GM19397 (cell line): ENCODE results near the gene APRT.

Source experiments
- ATAC-seq: cut with Tn5 transposase; IDR thresholded peaks from one replicate; pipeline ENCODE4 v1.9.1; 2021; ENCODE audit warnings: mild to moderate bottlenecking, moderate library complexity; ENCODE audit not compliant: unreplicated experiment

The APRT gene, protein sequence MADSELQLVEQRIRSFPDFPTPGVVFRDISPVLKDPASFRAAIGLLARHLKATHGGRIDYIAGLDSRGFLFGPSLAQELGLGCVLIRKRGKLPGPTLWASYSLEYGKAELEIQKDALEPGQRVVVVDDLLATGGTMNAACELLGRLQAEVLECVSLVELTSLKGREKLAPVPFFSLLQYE

DNA sequence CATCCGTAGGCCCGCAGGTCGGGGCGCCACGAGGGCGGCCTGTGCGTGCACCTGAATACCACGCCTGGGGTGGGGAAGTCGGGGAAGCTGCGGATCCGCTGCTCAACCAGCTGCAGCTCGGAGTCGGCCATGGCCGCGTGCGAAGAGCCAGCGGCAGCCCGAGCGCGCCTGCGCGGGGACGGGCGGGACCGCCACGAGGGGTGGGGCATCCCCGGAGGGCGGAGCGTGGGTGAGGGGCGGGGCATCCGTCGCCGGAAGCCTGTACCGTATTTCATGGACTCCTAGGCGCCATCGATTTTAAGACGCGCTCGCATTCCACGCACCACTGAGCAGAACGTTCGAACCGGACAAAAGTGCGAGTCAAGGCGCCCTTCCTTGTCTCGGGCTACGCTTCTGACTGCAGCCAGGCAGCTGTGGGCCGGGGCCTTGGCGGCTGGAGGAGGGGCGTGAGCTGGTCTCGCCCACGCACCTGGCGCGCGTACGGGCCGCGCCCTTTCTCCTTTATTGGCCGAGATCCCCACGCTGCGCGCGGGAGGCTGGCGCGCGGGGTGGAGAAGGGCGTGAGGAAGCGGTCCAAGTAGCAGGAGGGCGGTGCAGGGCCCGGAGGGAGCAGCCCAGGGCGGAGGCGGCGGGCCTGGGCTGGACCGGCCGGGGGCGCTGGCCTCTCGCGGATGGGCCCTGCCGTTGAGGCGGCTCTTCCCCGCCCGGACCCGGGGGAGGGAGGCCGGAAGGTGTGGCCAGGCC is at the start of gene APRT:
TSS of gene APRT (minus strand) at position 160 of the 744 bp plus-strand sequence. CDS start at position 131, 29 bp downstream.
- peak; percentile 75 for ATAC-seq

DNA sequence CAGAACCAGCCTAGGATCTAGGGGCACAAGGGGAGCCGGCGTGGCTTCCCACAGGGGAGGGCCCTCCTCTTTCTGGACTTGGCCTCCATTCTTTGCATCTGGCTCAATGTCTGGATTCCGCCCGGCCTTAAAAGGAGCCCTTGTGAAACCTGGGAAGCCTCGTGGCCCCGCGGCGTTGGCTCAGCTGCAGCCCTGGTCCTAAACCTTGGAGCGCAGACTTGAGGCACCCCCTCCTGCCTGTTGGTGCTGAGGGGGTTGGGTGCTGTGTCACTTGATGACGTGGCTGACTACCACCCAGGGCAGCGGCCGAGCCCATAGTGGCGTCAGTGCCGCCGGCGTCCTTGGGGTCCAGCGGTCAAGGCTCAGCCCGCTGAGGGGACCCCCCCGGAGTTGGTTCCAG is 49.6 kb upstream of the APRT start:
- no peak for ATAC-seq

DNA sequence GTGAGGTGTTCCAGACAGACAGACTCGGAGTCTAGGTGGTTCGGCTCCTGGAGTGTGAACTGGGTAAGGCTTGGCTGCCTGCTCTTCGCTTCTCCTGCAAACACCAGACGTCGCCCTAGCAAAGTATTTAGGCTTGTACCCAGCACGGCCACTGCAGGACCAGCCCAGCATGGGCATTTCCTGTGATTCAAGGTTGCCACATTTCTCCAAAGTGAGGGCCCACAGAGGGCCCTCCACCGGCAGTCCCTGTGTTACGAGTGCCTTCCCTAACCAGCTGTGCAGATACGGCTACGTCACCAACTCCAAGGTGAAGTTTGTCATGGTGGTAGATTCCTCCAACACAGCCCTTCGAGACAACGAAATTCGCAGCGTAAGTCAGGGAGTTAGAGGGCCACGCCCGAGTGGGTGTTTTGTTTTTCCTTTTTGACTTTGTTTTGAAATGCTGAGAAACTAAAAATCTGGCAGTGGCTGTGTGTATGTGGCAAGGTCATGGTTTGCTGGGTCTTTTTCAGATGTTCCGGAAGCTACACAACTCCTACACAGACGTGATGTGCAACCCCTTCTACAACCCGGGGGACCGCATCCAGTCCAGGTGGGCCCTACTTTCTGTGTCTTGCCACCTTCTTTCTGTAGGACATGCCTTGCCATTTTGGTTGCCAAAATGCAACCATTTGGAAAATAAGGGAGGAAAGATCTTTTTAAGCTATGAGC is 47.8 kb upstream of the APRT start:
- no peak for ATAC-seq

DNA sequence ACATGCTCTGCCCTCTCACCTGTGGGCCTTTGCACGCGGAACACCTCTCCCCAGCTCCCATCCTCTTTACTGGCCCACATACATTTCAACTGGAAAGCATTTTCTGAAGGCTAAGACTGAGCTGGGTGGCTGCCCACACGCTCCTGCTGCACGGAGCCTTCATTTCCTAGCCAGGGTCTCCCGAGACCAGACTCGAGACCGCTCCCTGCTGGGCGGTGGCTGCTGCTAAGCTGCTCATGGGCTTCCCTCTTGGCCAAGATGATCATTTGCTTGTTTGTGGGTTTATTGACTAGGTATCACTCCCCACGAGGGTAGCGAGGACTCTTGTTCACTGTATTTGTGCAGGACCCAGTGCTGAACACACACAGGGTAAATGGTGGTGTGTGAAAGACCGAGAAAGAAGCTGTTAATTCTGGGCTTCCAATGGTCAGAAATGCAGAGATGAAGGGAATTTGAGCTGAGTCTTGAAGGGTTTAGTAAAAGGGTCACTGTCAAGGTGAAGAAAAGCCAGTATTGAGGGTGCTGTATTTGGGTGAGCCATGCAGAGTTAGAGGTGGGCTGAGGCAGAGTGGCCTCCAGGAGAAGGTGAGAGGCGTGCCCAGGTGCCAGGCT is 46.1 kb upstream of the APRT start:
- ATAC-seq: peak; percentile 40

DNA sequence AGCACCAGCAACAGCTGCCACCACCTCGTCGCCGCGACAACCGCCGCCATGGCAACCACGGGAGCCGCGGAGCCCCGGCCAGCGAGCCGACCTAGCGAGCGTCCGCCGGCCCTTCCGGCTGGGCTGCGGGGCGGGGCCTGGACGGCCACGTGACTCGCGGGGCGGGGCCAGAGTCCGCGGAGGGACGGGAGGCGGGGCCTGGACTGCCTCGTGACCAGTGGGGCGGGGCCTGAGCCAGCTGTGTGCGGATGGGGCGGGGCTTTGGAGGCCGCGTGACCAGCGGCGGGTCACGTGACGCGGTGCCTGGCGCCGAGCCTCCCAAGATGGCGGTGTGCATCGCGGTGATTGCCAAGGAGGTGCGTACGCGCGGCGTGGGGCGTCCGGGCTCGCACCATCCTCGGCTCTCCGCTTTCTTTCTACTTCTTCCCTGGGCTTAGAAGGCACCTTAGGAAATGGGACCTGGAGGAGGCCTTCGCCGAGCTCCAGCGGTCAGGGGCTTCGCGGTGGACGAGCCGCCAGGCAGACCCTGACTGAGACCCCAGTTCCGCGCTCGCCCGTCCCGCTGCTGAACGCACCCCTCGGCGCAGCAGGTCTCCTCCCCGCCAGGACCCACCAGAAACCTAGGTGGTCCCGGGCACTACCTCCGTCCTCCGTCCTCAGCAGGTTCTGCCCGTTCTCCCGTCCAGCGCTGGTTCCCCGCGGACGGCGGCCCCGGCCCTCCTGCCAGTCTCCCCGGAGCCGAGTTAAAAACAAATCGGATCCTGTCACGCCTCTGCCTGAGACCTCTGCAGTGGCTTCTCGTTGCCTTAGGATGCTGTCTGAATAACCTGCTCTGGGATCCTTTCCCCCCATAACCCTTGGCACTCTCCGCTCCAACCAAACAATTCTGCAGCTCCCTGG is 45.4 kb upstream of the APRT start, which contains the start of the genes GALNS and TRAPPC2L:
TSS of gene GALNS (minus strand) at position 120 of the 900 bp plus-strand sequence. CDS start at position 50, 70 bp downstream.
TSS of gene TRAPPC2L (plus strand) at position 300 of the 900 bp plus-strand sequence. CDS start at position 324, 24 bp downstream.
- ATAC-seq: peak; percentile 84

DNA sequence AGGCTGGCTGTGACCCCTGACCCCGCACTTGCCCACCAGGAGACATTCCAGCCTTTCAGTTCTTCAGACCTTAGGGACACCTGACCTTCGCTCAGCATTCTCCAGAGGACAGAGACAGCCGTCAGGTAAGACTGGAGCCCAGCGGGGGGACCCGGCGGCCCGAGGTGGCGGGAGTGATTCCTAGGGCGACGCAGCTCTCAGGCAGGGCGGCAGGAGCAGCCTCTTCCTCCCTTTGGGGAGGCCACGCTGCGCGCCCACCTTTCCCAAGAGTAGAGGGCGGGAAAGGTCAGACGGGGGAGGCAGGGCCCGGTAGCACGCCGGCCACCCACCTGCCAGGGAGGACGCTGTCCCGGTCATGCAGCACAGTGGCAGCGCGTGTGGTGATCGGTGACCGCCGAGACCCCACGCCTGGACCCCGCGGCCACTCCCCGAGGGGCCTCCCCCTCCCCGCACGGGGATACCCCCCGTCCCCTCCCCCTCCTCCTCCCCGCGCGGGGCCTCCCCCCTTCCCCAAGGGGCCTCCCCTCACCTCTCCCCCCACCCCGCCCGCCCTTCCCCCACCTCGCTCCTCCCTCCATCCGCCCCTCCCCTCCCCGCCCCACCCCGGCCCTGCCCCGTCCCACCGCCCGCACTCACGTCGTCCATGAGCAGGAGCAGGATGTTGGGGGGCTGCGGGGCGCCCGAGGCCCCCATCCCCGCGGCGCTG is 44.5 kb upstream of the APRT start:
- ATAC-seq: no peak

DNA sequence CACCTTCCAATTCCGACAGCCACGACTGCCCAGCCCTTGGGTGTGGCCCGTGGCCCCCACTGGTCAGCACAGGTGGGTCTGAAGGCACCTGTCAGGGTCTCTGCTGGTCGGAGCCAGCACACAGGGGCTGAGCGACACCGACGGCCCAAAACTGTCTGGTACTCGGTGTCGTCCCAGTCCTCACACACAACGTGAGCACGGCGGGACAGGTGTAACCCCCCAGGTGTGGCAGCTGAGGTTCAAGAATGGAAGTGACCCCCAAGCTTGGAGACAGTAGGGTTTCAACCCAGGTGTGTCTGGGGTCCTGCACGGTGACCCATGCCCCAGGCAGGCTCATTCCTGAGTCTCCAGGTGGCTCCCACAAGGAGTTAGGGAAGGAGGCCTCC is 44.0 kb upstream of the APRT start:
- no peak for ATAC-seq

DNA sequence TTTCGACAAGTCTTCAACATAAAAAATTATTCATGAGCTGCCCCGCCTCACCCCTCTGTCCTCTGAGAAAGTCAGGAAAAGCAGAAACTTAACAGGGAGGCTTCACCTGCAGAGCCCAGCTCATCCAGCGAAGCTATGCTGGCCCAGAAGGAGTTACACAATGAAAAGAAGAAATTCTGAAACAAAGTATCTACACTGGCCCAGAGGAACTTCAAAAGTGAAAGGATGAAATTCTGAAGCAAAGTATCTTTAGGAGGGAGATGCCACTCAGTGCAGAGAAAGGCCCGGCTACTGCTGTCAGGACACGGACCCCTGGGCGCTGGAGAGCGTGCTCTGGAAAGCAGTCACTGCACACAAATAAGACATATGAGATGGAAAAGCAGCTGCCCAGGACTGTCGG is 43.4 kb upstream of the APRT start:
- ATAC-seq: no peak

DNA sequence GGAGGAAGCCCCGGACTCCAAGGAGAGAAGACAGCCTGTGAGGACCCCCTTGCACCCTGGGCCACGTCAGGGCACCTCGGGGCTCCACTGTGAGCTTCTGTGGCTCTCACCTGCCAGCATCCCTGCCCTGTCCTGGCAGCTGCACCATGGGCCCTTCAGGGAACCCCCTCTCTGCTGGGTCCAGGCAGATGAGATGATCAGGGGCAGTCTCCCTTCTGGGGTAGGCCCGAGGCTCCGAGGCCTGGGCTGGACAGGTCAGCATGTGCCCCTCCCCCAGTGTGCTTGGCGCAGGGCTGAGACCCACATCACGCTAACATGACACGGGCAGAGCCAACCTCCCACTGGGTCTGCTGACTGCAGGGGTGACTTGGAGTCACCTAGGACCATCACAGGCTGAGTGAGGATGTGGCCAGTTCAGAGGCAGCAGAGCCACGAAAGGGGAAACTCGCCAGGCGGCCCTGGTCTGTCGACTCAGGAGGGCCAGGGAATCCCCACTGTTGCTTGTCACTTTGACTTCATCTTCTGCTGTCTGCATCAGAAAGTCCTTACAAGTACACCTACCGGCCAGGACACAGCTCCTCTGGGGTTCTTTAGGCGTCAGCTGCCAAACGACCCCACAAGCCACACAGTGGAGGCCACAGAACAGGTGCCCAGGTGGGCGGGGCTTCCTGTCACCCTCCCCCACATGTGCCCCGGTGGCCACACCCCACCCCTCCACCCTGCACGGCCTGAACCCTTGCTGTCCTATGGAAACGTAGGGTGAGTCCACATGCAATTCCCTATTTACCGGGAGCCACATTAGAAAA is 42.8 kb upstream of the APRT start:
- no peak for ATAC-seq

DNA sequence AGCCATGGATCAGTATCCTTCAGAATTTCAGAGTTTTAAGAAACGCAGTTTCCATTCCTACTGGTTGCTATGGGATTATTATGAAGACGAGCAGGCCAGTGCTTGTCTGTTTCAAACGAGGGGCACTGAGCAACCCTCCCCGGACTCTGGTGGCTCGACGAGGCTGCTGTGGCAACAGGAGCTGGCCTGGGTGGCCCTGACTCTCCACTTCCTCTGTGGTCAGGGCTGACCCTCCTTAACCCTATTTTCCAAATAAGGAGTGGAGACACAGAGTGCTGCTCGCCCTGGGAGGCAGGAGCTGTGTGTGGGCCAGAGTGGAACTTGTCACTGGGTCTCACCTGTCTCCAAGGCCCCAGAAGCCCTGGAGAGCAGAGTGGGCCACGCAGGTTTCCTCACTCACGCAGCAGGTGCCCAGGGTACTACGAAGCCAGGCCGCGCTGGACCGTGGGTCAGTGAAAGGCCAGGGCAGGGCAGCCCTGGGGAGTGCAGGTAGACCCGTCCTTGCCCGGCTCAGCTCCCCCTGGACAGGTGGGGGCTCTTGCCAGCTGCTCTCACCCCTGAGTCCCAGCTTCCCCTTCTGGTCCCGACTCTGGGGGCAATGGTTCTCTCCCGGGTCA is 41.7 kb upstream of the APRT start:
- no peak for ATAC-seq

DNA sequence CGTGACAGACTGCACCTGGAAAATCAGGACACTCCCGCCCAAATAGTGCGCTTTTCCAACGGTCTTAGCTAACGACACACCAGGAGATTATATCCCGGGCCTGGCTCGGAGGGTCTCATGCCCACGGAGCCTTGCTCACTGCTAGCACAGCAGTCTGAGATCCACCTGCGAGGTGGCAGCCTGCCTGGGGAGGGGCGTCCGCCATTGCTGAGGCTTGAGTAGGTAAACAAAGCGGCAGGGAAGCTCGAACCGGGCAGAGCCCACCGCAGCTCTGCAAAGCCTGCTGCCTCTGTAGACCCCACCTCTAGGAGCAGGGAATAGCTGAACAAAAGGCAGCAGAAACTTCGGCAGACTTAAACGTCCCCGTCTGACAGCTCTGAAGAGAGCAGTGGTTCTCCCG is 39.9 kb upstream of the APRT start:
- no peak for ATAC-seq

DNA sequence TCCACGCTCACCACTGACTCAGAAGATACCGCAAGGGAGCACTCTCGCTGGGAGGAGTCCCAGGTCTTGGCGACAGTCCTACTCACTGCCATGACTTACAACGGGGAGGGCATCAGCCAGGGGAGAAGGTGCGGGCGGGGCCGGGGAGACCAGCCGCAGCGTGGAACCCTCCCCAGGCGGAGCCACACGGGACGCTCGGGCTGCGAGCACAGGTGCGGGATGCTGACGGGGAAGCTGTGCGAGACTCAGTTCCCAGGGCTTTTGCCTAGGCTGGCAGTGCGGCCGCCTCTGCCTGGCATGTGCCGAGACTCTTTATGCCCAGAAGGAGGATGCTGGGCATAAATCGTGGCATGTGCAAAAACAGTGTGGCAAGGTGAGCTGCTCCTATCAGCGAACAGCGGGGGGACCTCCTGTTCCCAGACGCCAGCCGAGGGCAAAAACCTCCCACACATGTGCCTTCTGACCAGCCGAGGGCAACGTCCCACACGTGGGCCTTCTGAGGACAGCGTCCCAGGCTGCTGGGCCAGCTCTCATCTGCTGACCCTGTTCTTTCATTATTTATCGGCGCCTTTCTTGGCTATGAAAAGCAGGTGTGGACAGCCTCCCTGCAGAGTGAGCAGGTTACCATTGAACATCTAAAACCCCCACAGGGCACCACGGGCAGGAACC is 38.9 kb upstream of the APRT start:
- no peak for ATAC-seq

DNA sequence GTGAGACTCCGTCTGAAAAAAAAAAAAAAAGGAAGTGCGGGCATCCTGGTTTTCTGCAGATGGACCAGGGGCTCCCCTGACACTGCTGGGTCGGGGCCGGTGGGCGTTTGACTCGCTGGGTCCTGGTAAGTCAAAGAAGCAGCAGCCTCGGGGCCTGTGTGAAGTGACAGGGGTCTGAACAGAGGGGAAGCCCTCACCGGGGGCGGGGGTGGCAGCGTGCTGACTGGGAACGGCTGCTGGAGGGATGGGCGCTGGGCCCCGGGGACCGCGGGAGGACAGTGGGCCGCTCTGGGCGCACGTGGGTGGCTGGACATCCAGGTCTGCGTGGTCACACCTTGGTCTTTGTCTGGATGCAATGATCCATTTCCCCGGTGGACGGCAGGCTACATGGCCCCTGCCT is 36.8 kb upstream of the APRT start:
- ATAC-seq: no peak

DNA sequence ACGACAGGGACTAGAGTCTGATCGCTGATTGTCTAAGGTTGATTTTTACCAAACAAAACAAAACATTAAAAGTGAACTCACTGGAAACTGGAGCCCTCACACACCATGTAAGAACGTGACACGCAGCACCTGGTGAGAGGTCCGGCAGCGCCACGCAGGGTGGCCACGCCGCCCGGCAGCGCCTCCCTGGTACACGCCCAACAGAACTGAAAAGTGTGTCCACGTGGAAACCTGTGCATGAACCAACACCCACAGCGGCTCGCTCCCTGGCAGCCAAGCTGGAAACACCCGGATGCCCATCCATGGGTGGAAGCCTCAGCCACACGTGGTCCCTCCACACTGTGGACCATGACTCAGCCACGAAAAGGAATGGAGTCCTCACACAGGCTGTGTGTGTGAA is 35.9 kb upstream of the APRT start:
- ATAC-seq: no peak

DNA sequence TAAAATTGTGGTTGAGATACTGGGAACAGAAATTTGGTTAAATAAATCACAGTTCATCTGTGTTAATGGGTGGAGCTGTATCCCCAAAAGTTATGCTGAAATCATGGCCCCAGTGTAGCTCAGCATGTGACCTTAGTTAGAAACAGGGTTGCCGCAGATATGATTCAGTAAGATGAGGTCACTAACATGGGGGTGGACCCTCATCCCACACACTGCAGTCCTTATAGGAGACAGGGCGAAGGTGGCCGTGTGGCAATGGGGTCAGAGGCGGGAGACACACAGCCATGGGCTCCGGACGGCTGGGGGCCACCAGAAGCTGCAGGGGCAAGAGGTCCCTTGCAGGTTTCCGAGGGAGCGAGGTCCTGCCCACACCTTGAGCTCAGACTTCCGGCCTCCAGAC is 34.4 kb upstream of the APRT start:
- ATAC-seq: no peak

DNA sequence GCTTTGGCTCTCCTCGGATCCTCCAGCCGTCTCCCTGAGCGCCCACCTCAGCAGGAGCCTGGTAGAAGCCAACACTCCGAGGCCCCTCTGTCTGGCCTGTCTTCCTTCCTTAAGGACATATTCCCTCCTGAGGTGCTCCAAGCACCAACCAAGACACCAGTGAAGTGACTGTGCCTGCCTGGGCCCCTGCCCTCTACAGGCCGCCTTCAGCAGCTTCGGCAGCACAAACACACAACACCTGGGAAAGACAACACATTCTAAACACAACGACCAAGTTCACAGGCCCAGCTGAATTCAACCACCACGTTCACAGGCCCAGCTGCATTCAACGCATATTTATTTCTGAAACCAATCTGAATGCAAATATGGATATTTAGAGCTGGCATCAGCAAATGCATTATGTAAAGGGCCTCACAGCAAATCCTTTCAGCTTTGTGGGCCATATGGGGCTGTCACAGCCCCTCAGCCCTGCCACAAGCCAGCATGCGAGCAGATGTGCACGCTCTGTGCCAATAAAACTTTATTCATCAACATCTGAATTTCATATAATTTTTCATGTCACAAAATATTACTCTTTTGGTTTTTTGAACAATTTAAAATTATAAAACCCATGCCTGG is 32.8 kb upstream of the APRT start:
- ATAC-seq: no peak

DNA sequence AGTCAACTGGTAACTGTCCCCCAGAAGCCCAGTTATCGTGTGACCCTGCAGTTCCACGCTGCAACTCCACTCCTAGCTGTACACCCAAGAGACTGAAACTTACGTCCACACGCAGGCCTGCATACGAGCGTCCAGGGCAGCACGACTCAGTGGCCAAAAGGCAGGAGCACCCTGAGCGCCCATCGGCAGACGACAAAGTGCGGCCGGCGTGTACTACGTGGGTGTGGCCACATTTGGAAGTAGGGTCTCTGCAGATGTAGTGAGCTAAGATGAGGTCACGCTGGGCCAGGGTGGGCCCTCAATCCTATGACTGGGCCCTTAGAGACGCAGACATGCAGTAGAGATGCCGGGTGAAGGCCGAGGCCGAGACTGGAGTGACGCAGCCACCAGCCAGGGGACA is 31.5 kb upstream of the APRT start:
- ATAC-seq: no peak

DNA sequence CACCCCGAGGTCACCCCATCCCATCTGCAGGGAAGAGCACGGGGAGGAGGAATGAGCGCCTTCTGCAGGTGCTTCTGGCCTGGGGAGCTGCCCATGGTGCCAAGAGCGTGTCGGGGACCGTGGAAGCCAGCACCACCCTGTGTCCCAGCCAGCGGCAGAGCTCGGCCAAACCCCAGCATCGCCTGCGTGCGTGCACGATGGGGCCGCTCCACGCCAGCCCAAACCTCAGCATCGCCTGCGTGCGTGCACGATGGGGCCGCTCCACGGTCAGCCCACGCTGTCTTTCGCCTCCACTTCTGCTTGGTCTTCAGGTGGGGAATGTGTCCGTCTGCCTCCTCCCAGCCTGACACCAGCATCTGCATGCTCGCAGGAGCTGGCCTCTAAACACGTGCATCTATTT is 31.1 kb upstream of the APRT start:
- ATAC-seq: no peak
